B cell (primary cell): ENCODE results near the gene MRPS2.

Source experiments
- CTCF ChIP-seq: fragments of 200-600 bp; IDR thresholded peaks from one replicate; pipeline ENCODE4 v1.8.0; 2022; ENCODE audit warnings: antibody characterized with exemption, mild to moderate bottlenecking
- EZH2 ChIP-seq: IDR thresholded peaks from 2 replicates; pipeline ENCODE4 v1.6.1; 2012; ENCODE audit warnings: borderline replicate concordance, low read depth, mild to moderate bottlenecking, moderate library complexity, low read length; ENCODE audit not compliant: insufficient read depth, poor library complexity, severe bottlenecking

- TF ChIP-seq CTCF (no peak), EZH2 (no peak)
Measured at GRCh38 chr9:135506327-135507103, 6.0 kb downstream of the MRPS2 start.
